GM21717 (cell line): ENCODE results near the gene ARHGAP29.

ENCODE experiments used
- ATAC-seq: cut with Tn5 transposase; IDR thresholded peaks from one replicate; pipeline ENCODE4 v1.9.1; 2021; ENCODE audit warnings: mild to moderate bottlenecking, moderate library complexity; ENCODE audit not compliant: unreplicated experiment

The ARHGAP29 gene

GRCh38 chr1:94260635-94261387 lies 23.4 kb upstream of the ARHGAP29 start:
- no peak for ATAC-seq

- ATAC-seq: no peak
Measured at GRCh38 chr1:94259635-94260289, 22.4 kb upstream of the ARHGAP29 start.

- no peak for ATAC-seq
Measured at GRCh38 chr1:94258873-94259331, 21.5 kb upstream of the ARHGAP29 start.

GRCh38 chr1:94257444-94257843 lies 20.1 kb upstream of the ARHGAP29 start:
- no peak for ATAC-seq

- no peak for ATAC-seq
Measured at GRCh38 chr1:94255476-94255875, 18.1 kb upstream of the ARHGAP29 start.

- no peak for ATAC-seq
Measured at GRCh38 chr1:94254073-94254810, 16.9 kb upstream of the ARHGAP29 start.

GRCh38 chr1:94253456-94254017 lies 16.2 kb upstream of the ARHGAP29 start:
- no peak for ATAC-seq

GRCh38 chr1:94250341-94250740 lies 13.0 kb upstream of the ARHGAP29 start:
- ATAC-seq: no peak

- no peak for ATAC-seq
Measured at GRCh38 chr1:94248956-94249688, 11.7 kb upstream of the ARHGAP29 start.

GRCh38 chr1:94247138-94248094 lies 10.0 kb upstream of the ARHGAP29 start:
- peak; percentile 84 for ATAC-seq

GRCh38 chr1:94246692-94247137 lies 9.3 kb upstream of the ARHGAP29 start:
- ATAC-seq: no peak

- no peak for ATAC-seq
Measured at GRCh38 chr1:94245747-94246438, 8.5 kb upstream of the ARHGAP29 start.

- ATAC-seq: no peak
Measured at GRCh38 chr1:94244816-94245215, 7.4 kb upstream of the ARHGAP29 start.

GRCh38 chr1:94243665-94244064 lies 6.3 kb upstream of the ARHGAP29 start:
- ATAC-seq: no peak

GRCh38 chr1:94240822-94241221 lies 3.4 kb upstream of the ARHGAP29 start:
- ATAC-seq: no peak

GRCh38 chr1:94239796-94240195 lies 2.4 kb upstream of the ARHGAP29 start:
- no peak for ATAC-seq

- ATAC-seq: no peak
Measured at GRCh38 chr1:94239051-94239450, 1.7 kb upstream of the ARHGAP29 start.

- peak; percentile 31 for ATAC-seq
Measured at GRCh38 chr1:94236630-94237290, 624 bp downstream of the ARHGAP29 start.
